Measurements from ENCODE around the gene PSEN1.

DNA sequence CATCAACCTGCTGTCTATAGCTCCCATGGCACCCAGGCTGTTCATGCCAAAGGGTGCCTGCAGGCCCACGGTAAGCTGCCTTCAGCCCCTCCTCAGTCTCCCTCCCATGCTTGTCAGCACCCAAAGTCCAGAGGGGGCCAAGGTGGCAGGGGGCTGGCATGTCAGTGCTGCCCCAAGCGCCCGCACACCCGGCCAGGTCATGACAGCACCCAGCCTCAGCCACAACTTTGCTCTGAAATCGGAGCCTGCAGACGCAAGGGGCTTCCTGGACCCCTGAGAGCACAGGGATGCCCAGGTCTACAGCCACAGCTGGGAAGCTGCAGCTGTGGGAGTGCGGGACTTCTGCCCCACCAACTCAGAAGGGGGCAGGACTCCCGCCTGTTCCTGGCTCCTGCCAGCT lies 72.5 kb downstream of the PSEN1 start:
- TF ChIP-seq, protein P1, sequence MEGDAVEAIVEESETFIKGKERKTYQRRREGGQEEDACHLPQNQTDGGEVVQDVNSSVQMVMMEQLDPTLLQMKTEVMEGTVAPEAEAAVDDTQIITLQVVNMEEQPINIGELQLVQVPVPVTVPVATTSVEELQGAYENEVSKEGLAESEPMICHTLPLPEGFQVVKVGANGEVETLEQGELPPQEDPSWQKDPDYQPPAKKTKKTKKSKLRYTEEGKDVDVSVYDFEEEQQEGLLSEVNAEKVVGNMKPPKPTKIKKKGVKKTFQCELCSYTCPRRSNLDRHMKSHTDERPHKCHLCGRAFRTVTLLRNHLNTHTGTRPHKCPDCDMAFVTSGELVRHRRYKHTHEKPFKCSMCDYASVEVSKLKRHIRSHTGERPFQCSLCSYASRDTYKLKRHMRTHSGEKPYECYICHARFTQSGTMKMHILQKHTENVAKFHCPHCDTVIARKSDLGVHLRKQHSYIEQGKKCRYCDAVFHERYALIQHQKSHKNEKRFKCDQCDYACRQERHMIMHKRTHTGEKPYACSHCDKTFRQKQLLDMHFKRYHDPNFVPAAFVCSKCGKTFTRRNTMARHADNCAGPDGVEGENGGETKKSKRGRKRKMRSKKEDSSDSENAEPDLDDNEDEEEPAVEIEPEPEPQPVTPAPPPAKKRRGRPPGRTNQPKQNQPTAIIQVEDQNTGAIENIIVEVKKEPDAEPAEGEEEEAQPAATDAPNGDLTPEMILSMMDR (IDR thresholded peaks at IDR 0.05 in 8 of 11, conservative IDR thresholded peaks at IDR 0.05 in 3 of 11), result no peak
- TF ChIP-seq POLR2A (IDR thresholded peaks at IDR 0.05), result no peak
